BJ (cell line): ENCODE measurements around the gene RFX7. TPM values are rescaled to one million over a fixed set of nuclear protein-coding genes. Genes with fewer than 3 reads are reported as not detected.

Experiments used
- CTCF ChIA-PET: fragments of 350-600 bp; formaldehyde crosslinking; extraction: SDS; loops from one replicate; lab custom pipeline; 2021; ENCODE audit warnings: antibody characterized with exemption, inconsistent platforms; lab: Yijun Ruan, JAX
- POLR2A ChIA-PET: fragments of 300-600 bp; sonication (Branson Sonifier 250); formaldehyde crosslinking; extraction: SDS; loops from one replicate; lab custom pipeline; 2021; ENCODE audit warnings: antibody characterized with exemption; lab: Charles Lee
- DNase-seq: peaks from one replicate; pipeline ENCODE4 v3.0.0-alpha.2; 2011; ENCODE audit warnings: low read depth
- H3K27me3 ChIP-seq: 2 replicates; pipeline ENCODE4 v1.6.0; 2011; ENCODE audit warnings: low read length; ENCODE audit not compliant: control insufficient read depth, insufficient read depth
- H3K36me3 ChIP-seq: 2 replicates; pipeline ENCODE4 v1.5.1; 2011; ENCODE audit warnings: low read length; ENCODE audit not compliant: control insufficient read depth, insufficient read depth
- H3K4me3 ChIP-seq: 2 replicates; pipeline ENCODE4 v1.5.1; 2011; ENCODE audit warnings: low read depth, mild to moderate bottlenecking, control low read depth, low read length
- CTCF ChIP-seq: IDR thresholded peaks from 2 replicates; pipeline ENCODE4 v1.5.1; 2011; ENCODE audit warnings: low read depth, mild to moderate bottlenecking, control low read depth, inconsistent platforms, low read length, moderate library complexity; ENCODE audit not compliant: insufficient read depth
- polyA plus RNA-seq: library from polyadenylated mRNA; depleted of rRNA; stranded (reverse); fragments of >200 nt; gene quantifications from 2 replicates; pipeline ENCODE4 v1.2.3, GENCODE V29; 2011

The RFX7 gene
- polyA plus RNA-seq, 1 experiment = 3.5 TPM

- POLR2A ChIA-PET = no interaction called here
- CTCF ChIA-PET = no interaction called here
- H3K27me3 ChIP-seq = no peaks in the 10 kb centered on the region
- no peak overlapping the region for H3K4me3 ChIP-seq
- no peak for DNase-seq
- no peaks in the 10 kb centered on the region for H3K36me3 ChIP-seq
- TF ChIP-seq CTCF = no peak
Measured at GRCh38 chr15:56233549-56233948, 10.1 kb downstream of the RFX7 start.

DNA sequence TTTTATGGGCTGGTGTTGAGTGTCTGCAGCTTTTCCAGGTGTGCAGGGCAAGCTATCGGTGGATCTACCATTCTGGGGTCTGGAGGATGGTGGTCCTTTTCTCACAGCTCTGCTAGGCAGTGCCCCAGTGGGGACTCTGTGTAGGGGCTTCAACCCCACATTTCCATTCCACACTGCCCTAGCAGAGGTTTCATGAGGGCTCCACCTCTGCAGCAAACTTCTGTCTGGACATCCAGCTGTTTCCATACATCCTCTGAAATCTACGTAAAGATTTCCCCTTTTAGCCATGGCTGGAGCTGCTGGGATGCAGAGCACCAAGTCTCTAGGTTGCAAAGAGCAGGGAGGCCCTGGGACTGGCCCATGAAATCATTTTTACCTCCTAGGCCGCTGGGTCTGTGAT lies 11.6 kb downstream of the RFX7 start:
- H3K36me3 ChIP-seq = no peaks in the 10 kb centered on the region
- H3K4me3 ChIP-seq = no peak overlapping the region
- no peak for TF ChIP-seq CTCF
- DNase-seq = no peak
- H3K27me3 ChIP-seq = no peaks in the 10 kb centered on the region
- CTCF ChIA-PET = interaction anchor here (1.8 kb wide), 1 partner anchor 13 kb away, joined by 5 read pairs; no protein-coding TSS in a partner anchor
- POLR2A ChIA-PET = no interaction called here

GRCh38 chr15:56228854-56229253 lies 14.8 kb downstream of the RFX7 start:
- Histone ChIP-seq H3K4me3 (no peak overlapping the region), H3K27me3 (no peaks in the 10 kb centered on the region), H3K36me3 (no peaks in the 10 kb centered on the region)
- CTCF ChIA-PET = no interaction called here
- POLR2A ChIA-PET = no interaction called here
- no peak for DNase-seq
- TF ChIP-seq CTCF = no peak

- no peak for DNase-seq
- Histone ChIP-seq H3K36me3 (no peaks in the 10 kb centered on the region), H3K4me3 (no peak overlapping the region), H3K27me3 (no peaks in the 10 kb centered on the region)
- TF ChIP-seq CTCF = no peak
- ChIA-PET CTCF (no interaction called here), POLR2A (no interaction called here)
Measured at GRCh38 chr15:56228352-56228751, 15.3 kb downstream of the RFX7 start.

DNA sequence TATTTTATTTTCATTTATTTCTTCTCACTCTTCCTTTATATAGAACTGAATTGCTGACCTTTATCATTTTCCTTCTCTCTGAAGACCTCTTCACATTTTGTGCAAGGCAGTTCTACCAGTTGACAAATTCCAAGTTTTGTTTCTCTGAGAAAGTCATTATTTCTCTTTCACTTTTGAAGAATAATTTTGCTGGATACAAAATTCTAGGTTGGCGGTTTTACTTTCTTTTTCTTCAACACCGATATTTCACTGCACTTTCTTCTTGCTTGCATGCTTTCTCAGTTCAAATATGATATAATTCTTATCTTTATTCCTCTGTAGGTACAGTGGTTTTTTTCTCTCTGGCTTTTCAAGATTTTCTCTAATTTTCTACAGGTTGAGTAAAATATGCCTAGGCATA lies 15.9 kb downstream of the RFX7 start:
- no peak for TF ChIP-seq CTCF
- no peak overlapping the region for H3K4me3 ChIP-seq
- CTCF ChIA-PET = no interaction called here
- DNase-seq = no peak
- no peaks in the 10 kb centered on the region for H3K27me3 ChIP-seq
- no peaks in the 10 kb centered on the region for H3K36me3 ChIP-seq
- POLR2A ChIA-PET = no interaction called here
